CMK (cell line): Measurements from ENCODE around the gene PCDHB7.
"Not testable (repeated sequence)": the region's sequence is repeated elsewhere in the genome, so short reads cannot be mapped to it uniquely, and the experiment has no call there.

Source experiments
- DNase-seq: peaks from one replicate; pipeline ENCODE4 v3.0.0-alpha.2; 2010; ENCODE audit warnings: low read depth

Gene PCDHB7

DNA sequence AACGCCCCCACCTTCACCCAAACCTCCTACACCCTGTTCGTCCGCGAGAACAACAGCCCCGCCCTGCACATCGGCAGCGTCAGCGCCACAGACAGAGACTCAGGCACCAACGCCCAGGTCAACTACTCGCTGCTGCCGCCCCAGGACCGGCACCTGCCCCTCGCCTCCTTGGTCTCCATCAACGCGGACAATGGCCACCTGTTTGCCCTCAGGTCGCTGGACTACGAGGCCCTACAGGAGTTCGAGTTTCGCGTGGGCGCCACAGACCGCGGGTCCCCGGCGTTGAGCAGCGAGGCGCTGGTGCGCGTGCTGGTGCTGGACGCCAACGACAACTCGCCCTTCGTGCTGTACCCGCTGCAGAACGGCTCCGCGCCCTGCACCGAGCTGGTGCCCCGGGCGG, 52.4 kb downstream of the PCDHB7 start:
- DNase-seq, result not testable (repeated sequence)

DNA sequence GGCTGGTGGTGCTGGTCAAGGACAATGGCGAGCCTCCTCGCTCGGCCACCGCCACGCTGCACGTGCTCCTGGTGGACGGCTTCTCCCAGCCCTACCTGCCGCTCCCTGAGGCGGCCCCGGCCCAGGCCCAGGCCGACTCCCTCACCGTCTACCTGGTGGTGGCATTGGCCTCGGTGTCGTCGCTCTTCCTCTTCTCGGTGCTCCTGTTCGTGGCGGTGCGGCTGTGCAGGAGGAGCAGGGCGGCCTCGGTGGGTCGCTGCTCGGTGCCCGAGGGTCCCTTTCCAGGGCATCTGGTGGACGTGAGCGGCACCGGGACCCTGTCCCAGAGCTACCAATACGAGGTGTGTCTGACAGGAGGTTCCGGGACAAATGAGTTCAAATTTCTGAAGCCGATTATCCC, 53.0 kb downstream of the PCDHB7 start:
- not testable (repeated sequence) for DNase-seq
